ENCODE results near the gene KCTD4.
"Not testable (repeated sequence)": the region's sequence is repeated elsewhere in the genome, so short reads cannot be mapped to it uniquely, and the experiment has no call there.

KCTD4 gene

DNA sequence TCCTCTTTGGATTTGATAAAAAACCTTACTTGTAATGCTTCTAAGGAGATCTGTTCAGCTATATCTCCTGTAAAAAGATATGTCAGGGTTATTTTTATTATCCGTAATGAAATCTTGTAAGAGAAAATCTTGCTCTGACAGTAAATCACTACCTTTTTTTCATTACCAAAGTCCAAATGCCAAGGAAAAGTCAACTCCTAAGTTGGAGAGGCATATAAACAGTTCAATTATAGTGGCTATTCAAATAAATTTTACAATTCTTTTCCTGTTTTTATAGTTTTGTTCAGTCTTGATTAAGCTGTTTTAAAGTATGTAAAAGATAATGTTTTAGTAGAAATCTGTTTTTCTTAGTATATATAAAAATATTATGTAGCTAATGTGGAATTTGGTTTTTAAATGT is 9.0 kb downstream of the KCTD4 start:
- H3K27ac ChIP-seq (ENCODE audit: low read length), result no peak overlapping the region

DNA sequence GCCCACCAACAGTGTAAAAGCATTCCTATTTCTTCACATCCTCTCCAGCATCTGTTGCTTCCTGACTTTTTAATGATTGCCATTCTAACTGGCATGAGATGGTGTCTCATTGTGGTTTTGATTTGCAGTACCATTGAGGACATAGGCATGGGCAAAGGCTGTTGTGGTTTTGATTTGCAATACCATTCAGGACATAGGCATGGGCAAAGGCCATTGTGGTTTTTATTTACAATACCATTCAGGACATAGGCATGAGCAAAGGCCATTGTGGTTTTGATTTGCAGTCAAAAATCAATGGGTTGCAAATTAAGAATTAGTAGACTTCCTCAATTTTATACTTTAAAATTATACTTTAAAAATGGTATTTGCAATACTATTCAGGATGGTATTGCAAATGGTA is 11.3 kb downstream of the KCTD4 start:
- not testable (repeated sequence) for DNase-seq; H3K4me3 ChIP-seq (ENCODE audit: low read length); H3K9me3 ChIP-seq (replicated peaks; ENCODE audit: insufficient read depth, low read length); H3K27me3 ChIP-seq (replicated peaks; ENCODE audit: insufficient read depth, low read length); H2AFZ ChIP-seq (ENCODE audit: low read length); H4K20me1 ChIP-seq (ENCODE audit: insufficient read depth, low read length); H3K27ac ChIP-seq (ENCODE audit: low read length); H3K4me1 ChIP-seq (ENCODE audit: low read length); H3K4me2 ChIP-seq (ENCODE audit: low read depth, low read length); H3K79me2 ChIP-seq (ENCODE audit: low read length); H3K9me2 ChIP-seq (replicated peaks; ENCODE audit: insufficient read depth, low read length); H3K36me3 ChIP-seq (replicated peaks; ENCODE audit: insufficient read depth, low read length); H3K9ac ChIP-seq (ENCODE audit: low read length); H3F3A ChIP-seq (ENCODE audit: insufficient read depth, low read length)

More for the DNA sequence above, 9.0 kb downstream of the KCTD4 start:
- TF ChIP-seq, protein P1, sequence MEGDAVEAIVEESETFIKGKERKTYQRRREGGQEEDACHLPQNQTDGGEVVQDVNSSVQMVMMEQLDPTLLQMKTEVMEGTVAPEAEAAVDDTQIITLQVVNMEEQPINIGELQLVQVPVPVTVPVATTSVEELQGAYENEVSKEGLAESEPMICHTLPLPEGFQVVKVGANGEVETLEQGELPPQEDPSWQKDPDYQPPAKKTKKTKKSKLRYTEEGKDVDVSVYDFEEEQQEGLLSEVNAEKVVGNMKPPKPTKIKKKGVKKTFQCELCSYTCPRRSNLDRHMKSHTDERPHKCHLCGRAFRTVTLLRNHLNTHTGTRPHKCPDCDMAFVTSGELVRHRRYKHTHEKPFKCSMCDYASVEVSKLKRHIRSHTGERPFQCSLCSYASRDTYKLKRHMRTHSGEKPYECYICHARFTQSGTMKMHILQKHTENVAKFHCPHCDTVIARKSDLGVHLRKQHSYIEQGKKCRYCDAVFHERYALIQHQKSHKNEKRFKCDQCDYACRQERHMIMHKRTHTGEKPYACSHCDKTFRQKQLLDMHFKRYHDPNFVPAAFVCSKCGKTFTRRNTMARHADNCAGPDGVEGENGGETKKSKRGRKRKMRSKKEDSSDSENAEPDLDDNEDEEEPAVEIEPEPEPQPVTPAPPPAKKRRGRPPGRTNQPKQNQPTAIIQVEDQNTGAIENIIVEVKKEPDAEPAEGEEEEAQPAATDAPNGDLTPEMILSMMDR (IDR thresholded peaks at IDR 0.05; ENCODE audit: low read length), result no peak
- TF ChIP-seq EZH2 (optimal IDR thresholded peaks at IDR 0.05; ENCODE audit: low read depth, low read length), result no peak
- no peak for TF ChIP-seq EZH2phosphoT487 (IDR thresholded peaks at IDR 0.05; ENCODE audit: low read length)
- Histone ChIP-seq H3K4me3 (ENCODE audit: low read length) (no peak overlapping the region), H2AFZ (ENCODE audit: low read length) (no peak overlapping the region), H3K36me3 (replicated peaks; ENCODE audit: insufficient read depth, low read length) (no peaks in the 10 kb centered on the region), H3K9me3 (replicated peaks; ENCODE audit: insufficient read depth, low read length) (no peaks in the 10 kb centered on the region), H3K4me1 (ENCODE audit: low read length) (peaks cover 12% of the 10 kb centered on the region), H3K9ac (ENCODE audit: low read length) (no peak overlapping the region), H3F3A (ENCODE audit: insufficient read depth, low read length) (peaks cover 3% of the 10 kb centered on the region; the same call in 1 of the 2 replicates), H3K4me2 (ENCODE audit: low read depth, low read length) (no peak overlapping the region), H3K79me2 (ENCODE audit: low read length) (no peaks in the 10 kb centered on the region), H3K27me3 (replicated peaks; ENCODE audit: insufficient read depth, low read length) (no peaks in the 10 kb centered on the region), H3K9me2 (replicated peaks; ENCODE audit: insufficient read depth, low read length) (no peaks in the 10 kb centered on the region), H4K20me1 (ENCODE audit: insufficient read depth, low read length) (no peaks in the 10 kb centered on the region)
- DNase-seq, result no peak

DNA sequence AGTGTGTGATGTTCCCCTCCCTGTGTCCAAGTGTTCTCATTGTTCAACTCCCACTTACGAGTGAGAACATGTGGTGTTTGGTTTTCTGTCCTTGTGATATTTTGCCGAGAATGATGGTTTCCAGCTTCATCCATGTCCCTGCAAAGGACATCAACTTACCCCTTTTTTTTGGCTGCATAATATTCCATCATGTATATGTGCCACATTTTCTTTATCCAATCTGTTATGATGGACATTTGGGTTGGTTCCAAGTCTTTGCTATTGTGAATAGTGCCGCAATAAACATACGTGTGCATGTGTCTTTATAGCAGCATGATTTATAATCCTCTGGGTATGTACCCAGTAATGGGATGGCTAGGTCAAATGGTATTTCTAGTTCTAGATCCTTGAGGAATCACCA is 11.8 kb downstream of the KCTD4 start:
- H3K4me2 ChIP-seq (ENCODE audit: low read depth, low read length); H3K27me3 ChIP-seq (replicated peaks; ENCODE audit: insufficient read depth, low read length); H3K9me3 ChIP-seq (replicated peaks; ENCODE audit: insufficient read depth, low read length); H3K9ac ChIP-seq (ENCODE audit: low read length); H3K27ac ChIP-seq (ENCODE audit: low read length); H3K36me3 ChIP-seq (replicated peaks; ENCODE audit: insufficient read depth, low read length); H3K79me2 ChIP-seq (ENCODE audit: low read length); H3K4me1 ChIP-seq (ENCODE audit: low read length); H2AFZ ChIP-seq (ENCODE audit: low read length); DNase-seq; H3K9me2 ChIP-seq (replicated peaks; ENCODE audit: insufficient read depth, low read length); H3K4me3 ChIP-seq (ENCODE audit: low read length); H3F3A ChIP-seq (ENCODE audit: insufficient read depth, low read length); H4K20me1 ChIP-seq (ENCODE audit: insufficient read depth, low read length): not testable (repeated sequence)

DNA sequence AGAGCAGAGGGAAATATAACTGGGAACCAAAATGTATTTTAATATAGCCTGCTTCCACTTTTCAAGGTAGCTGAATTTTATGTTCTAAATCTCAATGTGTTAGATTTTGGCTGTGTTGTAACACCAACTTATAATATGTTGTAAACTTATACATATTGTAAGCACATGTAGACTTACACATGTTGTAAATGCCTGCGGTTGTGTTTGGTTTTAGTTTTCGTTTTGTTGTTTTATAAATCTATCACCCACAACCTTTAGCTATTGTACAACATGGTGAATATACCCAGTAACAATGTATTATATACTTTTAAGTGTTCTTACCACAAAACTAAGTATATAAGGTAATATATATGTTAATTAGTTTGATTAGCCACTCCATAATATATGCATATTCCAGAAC is 15.6 kb downstream of the KCTD4 start:
- Histone ChIP-seq H3K4me1 (ENCODE audit: low read length) (no peaks in the 10 kb centered on the region), H2AFZ (ENCODE audit: low read length) (no peak overlapping the region), H3K79me2 (ENCODE audit: low read length) (no peaks in the 10 kb centered on the region), H3K36me3 (replicated peaks; ENCODE audit: insufficient read depth, low read length) (no peaks in the 10 kb centered on the region), H3K9ac (ENCODE audit: low read length) (no peak overlapping the region), H3K4me2 (ENCODE audit: low read depth, low read length) (no peak overlapping the region), H4K20me1 (ENCODE audit: insufficient read depth, low read length) (no peaks in the 10 kb centered on the region), H3K9me3 (replicated peaks; ENCODE audit: insufficient read depth, low read length) (no peaks in the 10 kb centered on the region), H3F3A (ENCODE audit: insufficient read depth, low read length) (no peaks in the 10 kb centered on the region), H3K4me3 (ENCODE audit: low read length) (no peak overlapping the region), H3K9me2 (replicated peaks; ENCODE audit: insufficient read depth, low read length) (no peaks in the 10 kb centered on the region), H3K27ac (ENCODE audit: low read length) (no peak overlapping the region), H3K27me3 (replicated peaks; ENCODE audit: insufficient read depth, low read length) (no peaks in the 10 kb centered on the region)
- TF ChIP-seq EZH2phosphoT487 (IDR thresholded peaks at IDR 0.05; ENCODE audit: low read length), result no peak
- no peak for DNase-seq

DNA sequence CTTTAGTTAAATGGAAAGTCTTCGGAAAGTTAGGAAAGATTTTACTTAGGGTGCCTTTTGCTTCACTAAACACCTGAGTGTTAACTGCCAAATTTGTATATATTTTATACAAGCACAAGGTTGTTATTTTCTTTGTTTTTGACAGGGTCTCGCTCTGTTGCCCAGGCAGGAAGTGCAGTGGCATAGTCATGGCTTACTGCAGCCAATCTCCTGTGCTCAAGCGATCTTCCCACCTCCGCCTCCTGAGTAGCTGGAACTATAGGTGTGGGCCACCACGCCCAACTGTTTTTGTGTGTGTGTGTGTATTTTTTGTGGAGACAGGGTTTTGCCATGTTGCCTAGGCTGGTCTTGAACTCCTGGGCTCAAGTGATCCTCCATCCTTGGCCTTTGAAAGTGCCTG is 16.2 kb downstream of the KCTD4 start:
- Histone ChIP-seq H3K4me1 (ENCODE audit: low read length) (no peaks in the 10 kb centered on the region), H3K9ac (ENCODE audit: low read length) (no peak overlapping the region), H3K9me2 (replicated peaks; ENCODE audit: insufficient read depth, low read length) (no peaks in the 10 kb centered on the region), H3F3A (ENCODE audit: insufficient read depth, low read length) (no peaks in the 10 kb centered on the region), H3K4me2 (ENCODE audit: low read depth, low read length) (no peak overlapping the region), H3K27ac (ENCODE audit: low read length) (no peak overlapping the region), H2AFZ (ENCODE audit: low read length) (no peak overlapping the region), H3K9me3 (replicated peaks; ENCODE audit: insufficient read depth, low read length) (no peaks in the 10 kb centered on the region), H3K36me3 (replicated peaks; ENCODE audit: insufficient read depth, low read length) (no peaks in the 10 kb centered on the region), H3K4me3 (ENCODE audit: low read length) (no peak overlapping the region), H3K79me2 (ENCODE audit: low read length) (no peaks in the 10 kb centered on the region), H3K27me3 (replicated peaks; ENCODE audit: insufficient read depth, low read length) (no peaks in the 10 kb centered on the region), H4K20me1 (ENCODE audit: insufficient read depth, low read length) (no peaks in the 10 kb centered on the region)
- TF ChIP-seq, protein P1 (IDR thresholded peaks at IDR 0.05; ENCODE audit: low read length), result no peak
- TF ChIP-seq EZH2phosphoT487 (IDR thresholded peaks at IDR 0.05; ENCODE audit: low read length) (no peak), EZH2 (optimal IDR thresholded peaks at IDR 0.05; ENCODE audit: low read depth, low read length) (no peak)
- DNase-seq, result no peak

Data from MM.1S (cell line).